OCI-M1 (cell line): Measurements from ENCODE around the gene GBP7.

ENCODE experiments used
- DNase-seq: peaks from one replicate; lab custom pipeline; 2025; lab: John Stamatoyannopoulos, UW

GBP7 gene

GRCh38 chr1:89114662-89115061 is 61.1 kb downstream of the GBP7 start:
- no peak for DNase-seq

- DNase-seq = peak; percentile 45
These were observed 62.8 kb downstream of the GBP7 start for GRCh38 chr1:89112871-89113613.

- no peak for DNase-seq
These were observed 71.1 kb downstream of the GBP7 start for GRCh38 chr1:89104687-89105086.

GRCh38 chr1:89104147-89104546 is 71.7 kb downstream of the GBP7 start:
- no peak for DNase-seq

- no peak for DNase-seq
These were observed 73.8 kb downstream of the GBP7 start for GRCh38 chr1:89102021-89102420.

GRCh38 chr1:89100412-89100811 is 75.4 kb downstream of the GBP7 start:
- no peak for DNase-seq

- DNase-seq = peak; percentile 14
These were observed 76.9 kb downstream of the GBP7 start for GRCh38 chr1:89098857-89099256.

- no peak for DNase-seq
These were observed 80.1 kb downstream of the GBP7 start for GRCh38 chr1:89095737-89096136.

GRCh38 chr1:89089962-89090361 is 85.8 kb downstream of the GBP7 start:
- no peak for DNase-seq

GRCh38 chr1:89088572-89088971 is 87.2 kb downstream of the GBP7 start:
- no peak for DNase-seq

- no peak for DNase-seq
These were observed 88.6 kb downstream of the GBP7 start for GRCh38 chr1:89087241-89087640.

GRCh38 chr1:89085781-89086180 is 90.0 kb downstream of the GBP7 start:
- peak; percentile 80 for DNase-seq
